Liver (tissue), 9 donors: ENCODE measurements around the gene SS18L1. TPM values are rescaled to one million over a fixed set of nuclear protein-coding genes. Genes with fewer than 3 reads are reported as not detected.

Experiments
- DNase-seq: peaks from one replicate; pipeline ENCODE4 v3.0.0-alpha.2; 2017; ENCODE audit warnings: low spot score
- H3K27ac ChIP-seq, 2 donors: one replicate each; pipeline ENCODE4 v1.7.0; 2013; ENCODE audit warnings: inconsistent platforms in 2 of 2, low read length in 2 of 2, control low read depth in 1 of 2, low read depth in 1 of 2, mild to moderate bottlenecking in 1 of 2
- H3K27me3 ChIP-seq, 4 donors: one replicate each; pipeline versions ENCODE4 v1.6.1 to v1.7.0; 2013; ENCODE audit warnings: low read length in 3 of 4, inconsistent platforms in 1 of 4, mild to moderate bottlenecking in 1 of 4, moderate library complexity in 1 of 4; ENCODE audit not compliant: control insufficient read depth in 4 of 4, insufficient read depth in 4 of 4
- H3K36me3 ChIP-seq, 4 donors: one replicate each; pipeline versions ENCODE4 v1.6.1 to v1.7.0; 2013; ENCODE audit warnings: low read length in 3 of 4, mild to moderate bottlenecking in 3 of 4, low read depth in 1 of 4, moderate library complexity in 1 of 4; ENCODE audit not compliant: control insufficient read depth in 4 of 4, insufficient read depth in 3 of 4
- H3K4me1 ChIP-seq, 4 donors: one replicate each; pipeline versions ENCODE4 v1.6.1 to v1.7.0; 2013; ENCODE audit warnings: low read length in 3 of 4, mild to moderate bottlenecking in 3 of 4, moderate library complexity in 1 of 4; ENCODE audit not compliant: control insufficient read depth in 4 of 4, insufficient read depth in 4 of 4
- H3K4me3 ChIP-seq, 3 donors: one replicate each; pipeline versions ENCODE4 v1.6.1 to v1.7.0; 2013; ENCODE audit warnings: low read length in 3 of 3, control low read depth in 1 of 3, low read depth in 1 of 3, mild to moderate bottlenecking in 1 of 3
- H3K9ac ChIP-seq, 2 donors: one replicate each; pipeline ENCODE4 v1.7.0; 2013; ENCODE audit warnings: low read length in 2 of 2, mild to moderate bottlenecking in 2 of 2, moderate library complexity in 2 of 2, control low read depth in 1 of 2, low read depth in 1 of 2
- H3K9me3 ChIP-seq, 4 donors: one replicate each; pipeline versions ENCODE4 v1.6.1 to v1.7.0; 2013; ENCODE audit warnings: low read length in 3 of 4; ENCODE audit not compliant: control insufficient read depth in 4 of 4
- EGR1 ChIP-seq, 2 donors: IDR thresholded peaks; 2 replicates each; pipeline ENCODE4 v1.6.1; 2016 to 2018; ENCODE audit warnings: antibody characterized with exemption in 2 of 2, low read depth in 2 of 2
- FOXA1 ChIP-seq: IDR thresholded peaks from 2 replicates; pipeline ENCODE4 v1.6.1; 2016; ENCODE audit warnings: antibody characterized with exemption
- FOXA2 ChIP-seq: IDR thresholded peaks from 2 replicates; pipeline ENCODE4 v1.6.1; 2016; ENCODE audit warnings: antibody characterized with exemption
- GABPA ChIP-seq, 2 donors: IDR thresholded peaks in 1 of 2; conservative IDR thresholded peaks in 1 of 2; 2 replicates each; pipeline ENCODE4 v1.6.1; 2016; ENCODE audit warnings: antibody characterized with exemption in 2 of 2, mild to moderate bottlenecking in 1 of 2, moderate library complexity in 1 of 2
- HNF4G ChIP-seq: IDR thresholded peaks from 2 replicates; pipeline ENCODE4 v1.6.1; 2016; ENCODE audit warnings: antibody characterized with exemption
- JUND ChIP-seq, 2 donors: IDR thresholded peaks; 2 replicates each; pipeline ENCODE4 v1.6.1; 2016; ENCODE audit warnings: antibody characterized with exemption in 2 of 2
- NR2F2 ChIP-seq: IDR thresholded peaks from 2 replicates; pipeline ENCODE4 v1.6.1; 2016; ENCODE audit warnings: antibody characterized with exemption
- RAD21 ChIP-seq, 2 donors: IDR thresholded peaks; 2 replicates each; pipeline ENCODE4 v1.6.1; 2016; ENCODE audit warnings: antibody characterized with exemption in 2 of 2, mild to moderate bottlenecking in 2 of 2
- TAF1 ChIP-seq: conservative IDR thresholded peaks from 2 replicates; pipeline ENCODE4 v1.6.1; 2016; ENCODE audit warnings: antibody characterized with exemption, mild to moderate bottlenecking
- YY1 ChIP-seq: IDR thresholded peaks from 2 replicates; pipeline ENCODE4 v1.6.1; 2016; ENCODE audit warnings: antibody characterized with exemption, mild to moderate bottlenecking
- whole genome bisulfite sequencing: extraction: QIAGEN DNeasy Blood & Tissue Kit; methylation state at CpG from one replicate; pipeline ENCODE4 v1.1.7; 2013; 5-methylcytosine and 5-hydroxymethylcytosine counted together
- polyA plus RNA-seq, 2 donors: library from polyadenylated mRNA; stranded (reverse) in 1 of 2; unstranded in 1 of 2; fragments of 200-250 nt in 1 of 2; fragments of >200 nt in 1 of 2; fragmentation: Nextera tagmentation in 1 of 2; extraction: Ambion mirVana in 1 of 2; gene quantifications; one replicate each; pipeline versions ENCODE4 v1.2.1 to v1.2.3, GENCODE V29; 2013 to 2015
- total RNA-seq, 2 donors: library from RNA; depleted of rRNA; stranded (reverse); fragments of >200 nt; gene quantifications; one replicate each; pipeline ENCODE4 v1.2.3, GENCODE V29; 2014
- TF ChIP-seq, protein P1 (sequence below): IDR thresholded peaks from 2 replicates; pipeline ENCODE4 v1.6.1; 2016; ENCODE audit warnings: antibody characterized with exemption
- TF ChIP-seq, protein P2 (sequence below): IDR thresholded peaks from 2 replicates; pipeline ENCODE4 v1.6.1; 2016; ENCODE audit warnings: antibody characterized with exemption
- TF ChIP-seq, protein P3 (sequence below): IDR thresholded peaks from 2 replicates; pipeline ENCODE4 v1.6.1; 2016; ENCODE audit warnings: antibody characterized with exemption, mild to moderate bottlenecking
- TF ChIP-seq, protein P4 (sequence below): fragments of 150-350 bp; IDR thresholded peaks from 2 replicates; pipeline ENCODE4 v1.5.1; 2017; ENCODE audit warnings: improper control_type of control experiment, low read depth, low read length; ENCODE audit not compliant: missing input control
- TF ChIP-seq, protein P5 (sequence below): IDR thresholded peaks from 2 replicates; pipeline ENCODE4 v1.6.1; 2016; ENCODE audit warnings: antibody characterized with exemption
- donor health status: healthy.
- donor health status: healthy.
- donor health status: healthy.
- donor health status: healthy.
- donor health status: healthy.

Gene SS18L1
- total and polyA plus RNA-seq, 4 donors, result 6.1 to 24.3 (median 16.7) TPM

DNA sequence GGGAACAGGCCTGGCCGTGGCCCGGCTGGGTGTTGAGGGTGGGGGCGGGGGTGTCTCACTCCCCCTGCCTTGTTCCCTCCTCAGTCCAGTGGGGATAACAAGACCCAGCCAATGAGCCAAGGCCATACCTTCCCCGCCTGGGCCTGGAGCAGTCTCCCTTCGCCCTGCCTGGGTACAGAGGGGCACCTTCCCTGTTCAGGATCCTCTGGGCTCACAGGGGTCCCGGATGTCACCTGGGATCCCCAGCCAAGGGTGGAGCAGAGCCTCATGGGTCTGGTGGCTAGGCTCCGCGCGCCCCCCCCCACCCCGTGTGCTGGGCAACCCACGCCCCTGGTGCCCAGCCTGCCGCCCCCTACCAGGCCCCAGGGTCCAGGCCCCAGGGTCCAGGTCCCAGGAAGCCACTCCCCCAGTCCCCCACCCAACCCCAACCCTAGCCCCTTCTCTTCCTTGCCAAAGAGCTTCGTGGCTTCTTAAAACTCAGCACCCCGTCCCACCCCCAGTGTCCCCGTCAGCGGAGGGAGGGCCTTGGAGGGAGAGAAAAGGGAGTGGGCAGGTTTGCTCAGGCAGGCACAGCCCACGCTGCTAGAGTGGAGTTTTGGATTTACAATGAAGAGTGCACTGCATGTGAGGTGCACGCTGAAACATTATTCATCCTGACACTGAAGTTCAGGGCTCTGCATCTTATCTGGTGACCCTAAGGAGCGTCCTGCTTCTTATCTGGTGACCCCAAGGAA, 64.7 kb downstream of the SS18L1 start:
- H3K27ac ChIP-seq, result no peak overlapping the region
- H3K36me3 ChIP-seq, result peaks cover 0 to 1% (median under 1%) of the 10 kb centered on the region in 4 donors
- H3K9ac ChIP-seq, result no peak overlapping the region
- no peaks in the 10 kb centered on the region for H3K9me3 ChIP-seq
- H3K4me3 ChIP-seq, result no peak overlapping the region
- TF ChIP-seq, protein P1, sequence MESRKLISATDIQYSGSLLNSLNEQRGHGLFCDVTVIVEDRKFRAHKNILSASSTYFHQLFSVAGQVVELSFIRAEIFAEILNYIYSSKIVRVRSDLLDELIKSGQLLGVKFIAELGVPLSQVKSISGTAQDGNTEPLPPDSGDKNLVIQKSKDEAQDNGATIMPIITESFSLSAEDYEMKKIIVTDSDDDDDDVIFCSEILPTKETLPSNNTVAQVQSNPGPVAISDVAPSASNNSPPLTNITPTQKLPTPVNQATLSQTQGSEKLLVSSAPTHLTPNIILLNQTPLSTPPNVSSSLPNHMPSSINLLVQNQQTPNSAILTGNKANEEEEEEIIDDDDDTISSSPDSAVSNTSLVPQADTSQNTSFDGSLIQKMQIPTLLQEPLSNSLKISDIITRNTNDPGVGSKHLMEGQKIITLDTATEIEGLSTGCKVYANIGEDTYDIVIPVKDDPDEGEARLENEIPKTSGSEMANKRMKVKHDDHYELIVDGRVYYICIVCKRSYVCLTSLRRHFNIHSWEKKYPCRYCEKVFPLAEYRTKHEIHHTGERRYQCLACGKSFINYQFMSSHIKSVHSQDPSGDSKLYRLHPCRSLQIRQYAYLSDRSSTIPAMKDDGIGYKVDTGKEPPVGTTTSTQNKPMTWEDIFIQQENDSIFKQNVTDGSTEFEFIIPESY, result no peak
- no peak for TF ChIP-seq NR2F2
- no peak for TF ChIP-seq JUND (IDR thresholded peaks at IDR 0.05)
- TF ChIP-seq YY1, result no peak
- no peak for TF ChIP-seq FOXA2
- TF ChIP-seq FOXA1, result no peak
- TF ChIP-seq RAD21 (IDR thresholded peaks at IDR 0.05), result no peak
- TF ChIP-seq, protein P2, sequence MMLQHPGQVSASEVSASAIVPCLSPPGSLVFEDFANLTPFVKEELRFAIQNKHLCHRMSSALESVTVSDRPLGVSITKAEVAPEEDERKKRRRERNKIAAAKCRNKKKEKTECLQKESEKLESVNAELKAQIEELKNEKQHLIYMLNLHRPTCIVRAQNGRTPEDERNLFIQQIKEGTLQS, result no peak
- TF ChIP-seq, protein P3, sequence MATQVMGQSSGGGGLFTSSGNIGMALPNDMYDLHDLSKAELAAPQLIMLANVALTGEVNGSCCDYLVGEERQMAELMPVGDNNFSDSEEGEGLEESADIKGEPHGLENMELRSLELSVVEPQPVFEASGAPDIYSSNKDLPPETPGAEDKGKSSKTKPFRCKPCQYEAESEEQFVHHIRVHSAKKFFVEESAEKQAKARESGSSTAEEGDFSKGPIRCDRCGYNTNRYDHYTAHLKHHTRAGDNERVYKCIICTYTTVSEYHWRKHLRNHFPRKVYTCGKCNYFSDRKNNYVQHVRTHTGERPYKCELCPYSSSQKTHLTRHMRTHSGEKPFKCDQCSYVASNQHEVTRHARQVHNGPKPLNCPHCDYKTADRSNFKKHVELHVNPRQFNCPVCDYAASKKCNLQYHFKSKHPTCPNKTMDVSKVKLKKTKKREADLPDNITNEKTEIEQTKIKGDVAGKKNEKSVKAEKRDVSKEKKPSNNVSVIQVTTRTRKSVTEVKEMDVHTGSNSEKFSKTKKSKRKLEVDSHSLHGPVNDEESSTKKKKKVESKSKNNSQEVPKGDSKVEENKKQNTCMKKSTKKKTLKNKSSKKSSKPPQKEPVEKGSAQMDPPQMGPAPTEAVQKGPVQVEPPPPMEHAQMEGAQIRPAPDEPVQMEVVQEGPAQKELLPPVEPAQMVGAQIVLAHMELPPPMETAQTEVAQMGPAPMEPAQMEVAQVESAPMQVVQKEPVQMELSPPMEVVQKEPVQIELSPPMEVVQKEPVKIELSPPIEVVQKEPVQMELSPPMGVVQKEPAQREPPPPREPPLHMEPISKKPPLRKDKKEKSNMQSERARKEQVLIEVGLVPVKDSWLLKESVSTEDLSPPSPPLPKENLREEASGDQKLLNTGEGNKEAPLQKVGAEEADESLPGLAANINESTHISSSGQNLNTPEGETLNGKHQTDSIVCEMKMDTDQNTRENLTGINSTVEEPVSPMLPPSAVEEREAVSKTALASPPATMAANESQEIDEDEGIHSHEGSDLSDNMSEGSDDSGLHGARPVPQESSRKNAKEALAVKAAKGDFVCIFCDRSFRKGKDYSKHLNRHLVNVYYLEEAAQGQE, result no peak
- TF ChIP-seq, protein P4, sequence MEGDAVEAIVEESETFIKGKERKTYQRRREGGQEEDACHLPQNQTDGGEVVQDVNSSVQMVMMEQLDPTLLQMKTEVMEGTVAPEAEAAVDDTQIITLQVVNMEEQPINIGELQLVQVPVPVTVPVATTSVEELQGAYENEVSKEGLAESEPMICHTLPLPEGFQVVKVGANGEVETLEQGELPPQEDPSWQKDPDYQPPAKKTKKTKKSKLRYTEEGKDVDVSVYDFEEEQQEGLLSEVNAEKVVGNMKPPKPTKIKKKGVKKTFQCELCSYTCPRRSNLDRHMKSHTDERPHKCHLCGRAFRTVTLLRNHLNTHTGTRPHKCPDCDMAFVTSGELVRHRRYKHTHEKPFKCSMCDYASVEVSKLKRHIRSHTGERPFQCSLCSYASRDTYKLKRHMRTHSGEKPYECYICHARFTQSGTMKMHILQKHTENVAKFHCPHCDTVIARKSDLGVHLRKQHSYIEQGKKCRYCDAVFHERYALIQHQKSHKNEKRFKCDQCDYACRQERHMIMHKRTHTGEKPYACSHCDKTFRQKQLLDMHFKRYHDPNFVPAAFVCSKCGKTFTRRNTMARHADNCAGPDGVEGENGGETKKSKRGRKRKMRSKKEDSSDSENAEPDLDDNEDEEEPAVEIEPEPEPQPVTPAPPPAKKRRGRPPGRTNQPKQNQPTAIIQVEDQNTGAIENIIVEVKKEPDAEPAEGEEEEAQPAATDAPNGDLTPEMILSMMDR, result no peak
- no peak for TF ChIP-seq HNF4G
- TF ChIP-seq, protein P5, sequence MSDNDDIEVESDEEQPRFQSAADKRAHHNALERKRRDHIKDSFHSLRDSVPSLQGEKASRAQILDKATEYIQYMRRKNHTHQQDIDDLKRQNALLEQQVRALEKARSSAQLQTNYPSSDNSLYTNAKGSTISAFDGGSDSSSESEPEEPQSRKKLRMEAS, result no peak
- TF ChIP-seq TAF1, result no peak
- TF ChIP-seq EGR1 (IDR thresholded peaks at IDR 0.05; ENCODE audit: low read depth in 2 of 2), result no peak
- TF ChIP-seq GABPA (IDR thresholded peaks at IDR 0.05 in 1 of 2, conservative IDR thresholded peaks at IDR 0.05 in 1 of 2), result no peak
- DNase-seq, result no peak
- no peaks in the 10 kb centered on the region for H3K27me3 ChIP-seq
- 81% methylated on average over 19 of the region's 19 CpGs for WGBS
- H3K4me1 ChIP-seq, result no peaks in the 10 kb centered on the region
